ENCODE measurements around the gene MOB3B.
"Not testable (repeated sequence)": the region's sequence is repeated elsewhere in the genome, so short reads cannot be mapped to it uniquely, and the experiment has no call there.

The MOB3B gene

GRCh38 chr9:27476870-27477515, 52.6 kb downstream of the MOB3B start:
- no peak for DNase-seq (ENCODE audit: low read depth, low spot score)

GRCh38 chr9:27475057-27475595, 54.5 kb downstream of the MOB3B start:
- no peak for DNase-seq (ENCODE audit: low read depth, low spot score)

- DNase-seq (ENCODE audit: low read depth, low spot score) = no peak
These were observed 55.3 kb downstream of the MOB3B start for GRCh38 chr9:27474305-27474704.

- DNase-seq (ENCODE audit: low read depth, low spot score) = peak; percentile 36
These were observed 56.5 kb downstream of the MOB3B start for GRCh38 chr9:27473111-27473529.

- peak; percentile 11 for DNase-seq (ENCODE audit: low read depth, low spot score)
These were observed 57.4 kb downstream of the MOB3B start for GRCh38 chr9:27472195-27472594.

GRCh38 chr9:27471789-27472188, 57.8 kb downstream of the MOB3B start:
- DNase-seq (ENCODE audit: low read depth, low spot score) = peak; percentile 7

GRCh38 chr9:27471366-27471765, 58.2 kb downstream of the MOB3B start:
- no peak for DNase-seq (ENCODE audit: low read depth, low spot score)

- no peak for DNase-seq (ENCODE audit: low read depth, low spot score)
These were observed 59.2 kb downstream of the MOB3B start for GRCh38 chr9:27470291-27470856.

- no peak for DNase-seq (ENCODE audit: low read depth, low spot score)
These were observed 60.1 kb downstream of the MOB3B start for GRCh38 chr9:27469550-27469949.

GRCh38 chr9:27468462-27469110, 61.0 kb downstream of the MOB3B start:
- peak; percentile 53 for DNase-seq (ENCODE audit: low read depth, low spot score)

- no peak for DNase-seq (ENCODE audit: low read depth, low spot score)
These were observed 61.6 kb downstream of the MOB3B start for GRCh38 chr9:27468000-27468399.

- DNase-seq (ENCODE audit: low read depth, low spot score) = no peak
These were observed 62.1 kb downstream of the MOB3B start for GRCh38 chr9:27467486-27467885.

- DNase-seq (ENCODE audit: low read depth, low spot score) = not testable (repeated sequence)
These were observed 63.1 kb downstream of the MOB3B start for GRCh38 chr9:27466516-27466915.

GRCh38 chr9:27464950-27465349, 64.7 kb downstream of the MOB3B start:
- not testable (repeated sequence) for DNase-seq (ENCODE audit: low read depth, low spot score)

- DNase-seq (ENCODE audit: low read depth, low spot score) = no peak
These were observed 66.8 kb downstream of the MOB3B start for GRCh38 chr9:27462846-27463245.

- DNase-seq (ENCODE audit: low read depth, low spot score) = no peak
These were observed 67.2 kb downstream of the MOB3B start for GRCh38 chr9:27462434-27462833.

- DNase-seq (ENCODE audit: low read depth, low spot score) = peak; percentile 20
These were observed 69.2 kb downstream of the MOB3B start for GRCh38 chr9:27460226-27461023.

GRCh38 chr9:27457445-27457844, 72.2 kb downstream of the MOB3B start:
- no peak for DNase-seq (ENCODE audit: low read depth, low spot score)

GRCh38 chr9:27453860-27454553, 75.6 kb downstream of the MOB3B start:
- peak; percentile 13 for DNase-seq (ENCODE audit: low read depth, low spot score)

- no peak for DNase-seq (ENCODE audit: low read depth, low spot score)
These were observed 78.3 kb downstream of the MOB3B start for GRCh38 chr9:27451207-27451797.

GRCh38 chr9:27450752-27451151, 78.9 kb downstream of the MOB3B start:
- DNase-seq (ENCODE audit: low read depth, low spot score) = no peak
